Upper lobe of right lung (tissue), 1 donor: ENCODE measurements around the gene NLRP2B. TPM values are rescaled to one million over a fixed set of nuclear protein-coding genes. Genes with fewer than 3 reads are reported as not detected.
"Not testable (repeated sequence)": the region's sequence is repeated elsewhere in the genome, so short reads cannot be mapped to it uniquely, and the experiment has no call there.

ENCODE experiments used
- ATAC-seq: fragments of 200-7000 bp; cut with Tn5 transposase; one replicate; pipeline ENCODE4 v1.9.1; 2020; ENCODE audit warnings: mild to moderate bottlenecking, moderate library complexity
- DNase-seq: peaks from one replicate; pipeline ENCODE4 v3.0.0-alpha.2; 2020
- H3K27ac ChIP-seq: fragments of 200-600 bp; one replicate; pipeline ENCODE4 v1.8.0; 2022
- H3K27me3 ChIP-seq: fragments of 200-600 bp; one replicate; pipeline ENCODE4 v1.8.0; 2022; ENCODE audit warnings: mild to moderate bottlenecking
- H3K36me3 ChIP-seq: fragments of 200-600 bp; one replicate; pipeline ENCODE4 v1.8.0; 2022
- H3K4me1 ChIP-seq: fragments of 200-600 bp; one replicate; pipeline ENCODE4 v1.8.0; 2022
- H3K4me3 ChIP-seq: fragments of 200-600 bp; one replicate; pipeline ENCODE4 v1.8.0; 2022; ENCODE audit warnings: mild to moderate bottlenecking
- H3K9me3 ChIP-seq: fragments of 200-600 bp; one replicate; pipeline ENCODE4 v1.8.0; 2022
- CTCF ChIP-seq: fragments of 200-600 bp; IDR thresholded peaks from one replicate; pipeline ENCODE4 v1.8.0; 2022; ENCODE audit warnings: antibody characterized with exemption
- intact Hi-C: fragments of 100-400 bp; cut with DNase I; formaldehyde crosslinking; loops from one replicate; pipeline ENCODE4 v1.11.0; 2022
- long read RNA-seq: library from polyadenylated mRNA; unstranded; transcript quantifications from one replicate; pipeline ENCODE4 v2.0.0, GENCODE V29; 2021
- total RNA-seq: library from RNA; stranded (reverse); fragmentation: NEBNext Ultra II Directional; extraction: Animal tissue kit (Norgen Biotek cat#: 25700); gene quantifications from one replicate; pipeline ENCODE4 v1.2.1, GENCODE V29; 2021
- donor health status: DM: no; HTN: yes; CAD: no; lungs with severe emphysema.

NLRP2B gene
- not detected for total RNA-seq
- long read RNA-seq, result 0 reads

GRCh38 chrX:57680160-57680559 is at the start of gene NLRP2B:
Gene NLRP2B, minus strand, starts transcription at chrX:57680260.
- ATAC-seq, result no peak
- intact Hi-C loops, result no loop called here
- Histone ChIP-seq H3K36me3 (no peaks in the 10 kb centered on the region), H3K27me3 (no peaks in the 10 kb centered on the region), H3K4me3 (no peak within 1 kb of the TSS), H3K9me3 (no peaks in the 10 kb centered on the region), H3K27ac (no peak within 1 kb of the TSS), H3K4me1 (no peaks in the 10 kb centered on the region)
- no peak for TF ChIP-seq CTCF
- DNase-seq, result no peak

GRCh38 chrX:57725995-57726394 is 45.9 kb upstream of the NLRP2B start:
- H3K27me3 ChIP-seq, DNase-seq, ATAC-seq, intact Hi-C loops, H3K4me3 ChIP-seq, H3K4me1 ChIP-seq, H3K36me3 ChIP-seq, H3K27ac ChIP-seq, H3K9me3 ChIP-seq: not testable (repeated sequence)

GRCh38 chrX:57681341-57681740 is 1.3 kb upstream of the NLRP2B start:
- TF ChIP-seq CTCF, result no peak
- Histone ChIP-seq H3K9me3 (no peaks in the 10 kb centered on the region), H3K4me3 (no peak overlapping the region), H3K27me3 (no peaks in the 10 kb centered on the region), H3K27ac (no peak overlapping the region), H3K4me1 (no peaks in the 10 kb centered on the region), H3K36me3 (no peaks in the 10 kb centered on the region)
- no peak for DNase-seq
- intact Hi-C loops, result no loop called here
- no peak for ATAC-seq

- TF ChIP-seq CTCF, result no peak
- Histone ChIP-seq H3K27me3 (no peaks in the 10 kb centered on the region), H3K4me3 (no peak overlapping the region), H3K9me3 (no peaks in the 10 kb centered on the region), H3K27ac (no peak overlapping the region), H3K36me3 (no peaks in the 10 kb centered on the region), H3K4me1 (no peaks in the 10 kb centered on the region)
- ATAC-seq (no peak), DNase-seq (no peak)
- intact Hi-C loops, result no loop called here
These were observed 1.2 kb downstream of the NLRP2B start for GRCh38 chrX:57678686-57679428.

GRCh38 chrX:57677132-57677858 is 2.8 kb downstream of the NLRP2B start:
- Histone ChIP-seq H3K27ac (no peak overlapping the region), H3K9me3 (no peaks in the 10 kb centered on the region), H3K36me3 (no peaks in the 10 kb centered on the region), H3K27me3 (no peaks in the 10 kb centered on the region), H3K4me1 (no peaks in the 10 kb centered on the region), H3K4me3 (no peak overlapping the region)
- intact Hi-C loops, result no loop called here
- no peak for DNase-seq
- ATAC-seq, result no peak
- no peak for TF ChIP-seq CTCF

GRCh38 chrX:57675320-57675719 is 4.7 kb downstream of the NLRP2B start:
- Histone ChIP-seq H3K36me3 (no peaks in the 10 kb centered on the region), H3K27me3 (no peaks in the 10 kb centered on the region), H3K27ac (no peak overlapping the region), H3K9me3 (no peaks in the 10 kb centered on the region), H3K4me1 (no peaks in the 10 kb centered on the region), H3K4me3 (no peak overlapping the region)
- intact Hi-C loops, result no loop called here
- TF ChIP-seq CTCF, result no peak
- DNase-seq (no peak), ATAC-seq (no peak)
